GM18907 (cell line): ENCODE measurements around the gene CNNM4.
A peak's percentile ranks its signal among the peaks of the same experiment; 100 is the strongest.
"Not testable (repeated sequence)": the region's sequence is repeated elsewhere in the genome, so short reads cannot be mapped to it uniquely, and the experiment has no call there.

Experiments
- ATAC-seq: cut with Tn5 transposase; IDR thresholded peaks from one replicate; pipeline ENCODE4 v1.9.1; 2021; ENCODE audit warnings: mild to moderate bottlenecking, moderate library complexity; ENCODE audit not compliant: unreplicated experiment

The CNNM4 gene

GRCh38 chr2:96792772-96793749, 32.4 kb downstream of the CNNM4 start:
- ATAC-seq = no peak

- no peak for ATAC-seq
These were observed 34.4 kb downstream of the CNNM4 start for GRCh38 chr2:96795076-96795475.

DNA sequence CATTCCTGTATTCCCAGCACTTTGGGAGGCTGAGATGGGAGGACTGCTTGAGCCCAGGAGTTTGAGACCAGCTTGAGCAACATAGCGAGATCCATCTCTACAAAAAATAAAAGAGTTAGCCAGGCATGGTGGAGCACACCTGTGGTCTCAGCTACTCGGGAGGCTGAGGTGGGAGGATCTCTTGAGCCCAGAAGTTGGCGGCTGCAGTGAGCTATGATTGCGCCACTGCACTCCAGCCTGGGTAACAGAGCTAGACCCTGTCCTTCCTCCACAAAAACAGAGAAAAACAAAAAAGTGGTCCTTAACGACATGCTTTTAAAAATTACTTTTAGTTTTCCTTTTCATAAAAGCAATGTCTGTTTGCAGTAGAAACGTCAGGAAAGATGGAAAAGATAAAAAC, 35.8 kb downstream of the CNNM4 start:
- ATAC-seq = not testable (repeated sequence)

- no peak for ATAC-seq
These were observed 36.4 kb downstream of the CNNM4 start for GRCh38 chr2:96797066-96797625.

DNA sequence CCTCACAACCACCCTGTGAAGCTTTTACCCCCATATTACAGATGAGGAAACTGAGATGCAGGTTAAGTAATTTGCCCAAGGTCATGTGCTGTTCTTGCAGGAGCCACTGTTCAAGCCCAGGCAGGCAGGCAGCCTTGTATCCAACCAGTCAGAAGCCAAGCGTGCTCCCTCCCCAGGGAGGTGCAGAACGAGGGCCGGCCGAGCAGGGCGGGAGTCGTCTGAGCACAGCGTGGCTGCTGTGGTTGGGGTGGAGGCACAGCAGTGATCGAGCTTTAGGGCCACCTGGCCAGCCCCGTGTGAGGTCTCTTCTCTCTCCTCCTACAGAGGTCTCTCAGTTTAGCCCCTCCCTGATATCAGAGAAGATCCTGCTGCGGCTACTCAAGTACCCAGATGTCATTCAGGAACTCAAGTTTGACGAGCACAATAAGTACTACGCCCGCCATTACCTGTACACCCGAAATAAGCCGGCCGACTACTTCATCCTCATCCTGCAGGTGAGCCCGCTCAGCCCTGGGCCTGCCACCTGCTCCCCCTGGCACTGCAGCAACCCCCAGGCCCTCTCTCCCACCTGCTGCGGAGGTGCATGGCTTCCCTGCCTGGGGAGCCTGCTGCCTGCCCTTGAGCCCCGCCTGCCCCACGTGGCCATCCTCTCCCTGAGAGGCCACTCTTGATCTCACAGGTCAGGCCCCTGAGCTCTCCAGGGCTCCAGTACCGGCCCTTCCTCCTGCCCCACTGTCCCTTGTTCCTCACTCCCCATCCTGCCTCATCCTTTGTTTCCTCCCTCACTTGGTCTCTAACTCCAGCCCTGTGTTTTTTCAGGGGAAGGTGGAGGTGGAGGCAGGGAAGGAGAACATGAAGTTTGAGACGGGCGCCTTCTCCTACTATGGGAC, 38.3 kb downstream of the CNNM4 start:
- ATAC-seq = no peak

DNA sequence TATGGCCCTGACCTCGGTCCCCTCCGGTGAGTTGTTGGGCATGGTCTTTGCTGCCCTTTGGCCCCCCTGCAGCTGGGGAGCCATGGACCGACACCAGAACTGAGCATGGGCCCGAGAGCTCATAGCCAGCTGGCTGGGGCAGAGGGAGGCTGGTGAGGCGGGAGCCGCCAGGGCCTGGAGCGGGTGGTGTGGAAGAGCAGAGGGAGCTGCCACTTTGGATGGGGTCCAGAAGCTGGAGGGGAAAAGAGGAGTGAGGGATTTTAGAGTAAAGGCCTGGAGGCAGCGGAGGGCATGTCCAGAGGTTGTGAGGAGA, 38.9 kb downstream of the CNNM4 start:
- ATAC-seq = no peak

GRCh38 chr2:96800061-96801004, 39.6 kb downstream of the CNNM4 start:
- ATAC-seq = peak; percentile 24

DNA sequence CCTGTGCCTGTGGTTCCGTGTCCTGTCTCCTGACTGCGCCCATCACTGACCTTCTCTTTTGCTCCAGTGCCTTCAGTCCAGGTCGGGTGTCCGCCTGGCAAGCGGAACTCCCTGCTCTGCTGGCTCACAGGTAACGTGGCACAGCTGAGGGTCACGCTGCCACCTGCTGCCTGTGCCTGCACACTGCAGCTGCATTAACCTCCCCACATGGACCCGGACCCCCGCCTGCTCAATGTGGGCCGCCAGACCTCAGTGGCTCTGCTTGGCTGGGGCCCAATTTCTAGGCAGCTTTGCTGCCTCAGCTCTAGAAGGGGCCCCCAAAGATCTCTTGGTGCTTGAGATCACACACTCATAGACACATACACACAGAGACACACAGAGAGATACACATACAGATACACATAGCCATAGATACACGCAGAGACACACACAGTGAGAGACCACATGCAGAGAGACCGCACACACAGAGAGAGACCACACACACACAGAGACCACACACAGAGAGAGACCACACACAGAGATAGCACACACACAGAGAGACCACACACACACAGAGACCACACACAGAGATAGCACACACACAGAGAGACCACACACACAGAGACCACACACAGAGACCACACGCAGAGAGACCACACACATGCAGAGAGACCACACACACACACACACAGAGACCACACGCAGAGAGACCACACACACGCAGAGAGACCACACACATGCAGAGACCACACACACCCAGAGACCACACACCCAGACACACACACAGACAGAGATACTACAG, 40.5 kb downstream of the CNNM4 start:
- peak; percentile 72 for ATAC-seq

DNA sequence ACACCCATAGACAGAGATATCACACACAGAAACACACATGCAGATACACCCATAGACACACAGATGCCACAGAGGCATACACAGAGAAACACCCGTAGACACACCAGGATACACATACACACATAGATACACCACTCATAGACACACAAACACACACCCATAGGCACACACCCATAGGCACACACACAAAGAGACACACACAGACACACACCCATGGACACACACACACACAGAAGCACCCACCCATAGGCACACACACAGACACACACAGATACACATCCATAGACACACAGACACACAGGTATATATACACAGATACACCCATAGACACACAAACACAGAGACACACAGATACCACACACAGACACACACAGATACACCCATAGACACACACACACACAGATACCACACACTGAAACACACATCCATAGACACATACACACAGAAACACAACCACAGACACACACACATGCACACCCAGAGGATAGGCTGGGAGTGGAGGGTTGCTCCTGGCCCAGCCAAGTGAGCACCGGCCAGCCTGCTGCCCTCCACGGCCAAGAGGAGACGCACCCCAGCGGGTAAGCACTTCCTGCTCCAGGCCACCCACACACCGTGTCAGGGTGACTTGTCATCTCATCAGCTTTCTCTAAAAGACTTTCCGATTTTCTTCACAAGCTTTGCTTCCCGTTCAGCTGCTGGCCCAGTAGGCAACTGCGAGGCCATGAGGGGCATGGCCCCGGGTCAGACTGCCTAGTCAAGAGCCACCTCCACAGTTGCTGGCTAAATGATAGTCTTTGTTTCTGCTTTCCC, 41.3 kb downstream of the CNNM4 start:
- no peak for ATAC-seq

- no peak for ATAC-seq
These were observed 42.0 kb downstream of the CNNM4 start for GRCh38 chr2:96802721-96803120.

- no peak for ATAC-seq
These were observed 44.3 kb downstream of the CNNM4 start for GRCh38 chr2:96804986-96805385.

- ATAC-seq = not testable (repeated sequence)
These were observed 45.2 kb downstream of the CNNM4 start for GRCh38 chr2:96805946-96806345.

- ATAC-seq = peak; percentile 65
These were observed 45.9 kb downstream of the CNNM4 start for GRCh38 chr2:96806468-96807126.

DNA sequence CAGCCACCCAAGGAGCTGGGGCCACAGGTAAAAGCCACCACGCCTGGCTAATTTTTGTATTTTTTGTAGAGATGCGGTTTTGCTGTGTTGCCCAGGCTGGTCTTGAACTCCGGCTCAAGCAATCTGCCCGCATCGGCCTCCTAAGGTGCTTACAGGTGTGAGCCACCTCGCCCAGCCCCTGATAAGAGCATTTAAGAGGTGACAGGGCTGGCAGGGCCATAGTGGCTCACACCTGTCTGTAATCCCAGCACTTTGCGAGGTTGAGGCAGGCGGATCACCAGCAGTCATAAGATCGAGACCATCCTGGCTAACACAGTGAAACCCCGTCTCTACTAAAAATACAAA, 46.4 kb downstream of the CNNM4 start:
- ATAC-seq = no peak

GRCh38 chr2:96808176-96808837, 47.6 kb downstream of the CNNM4 start:
- ATAC-seq = no peak

- no peak for ATAC-seq
These were observed 48.6 kb downstream of the CNNM4 start for GRCh38 chr2:96809216-96809882.
